GM12878 (cell line): ENCODE measurements around the gene SALL3.

ENCODE experiments used
- CBFB ChIP-seq: IDR thresholded peaks from 2 replicates; pipeline ENCODE4 v1.6.1; 2016; ENCODE audit warnings: antibody characterized with exemption, low read depth
- CHD2 ChIP-seq: IDR thresholded peaks from 2 replicates; pipeline ENCODE4 v1.6.1; 2011; ENCODE audit warnings: low read depth, low read length, improper control_type of control experiment, borderline replicate concordance
- CTCF ChIP-seq, 3 experiments: IDR thresholded peaks in 2 of 3; conservative IDR thresholded peaks in 1 of 3; 2 replicates each; pipeline ENCODE4 v1.5.1; 2011; ENCODE audit warnings: low read depth in 3 of 3, low read length in 3 of 3, mild to moderate bottlenecking in 3 of 3, control low read depth in 2 of 3, moderate library complexity in 2 of 3, inconsistent platforms in 1 of 3, mixed read lengths in 1 of 3; ENCODE audit not compliant: control insufficient read depth in 2 of 3, insufficient read depth in 1 of 3; ENCODE audit errors: extremely low read depth in 1 of 3
- EP300 ChIP-seq, 2 experiments: fragments of 150-350 bp in 1 of 2; IDR thresholded peaks; 2 replicates each; pipeline ENCODE4 v1.6.1; 2011 to 2012; ENCODE audit warnings: low read depth in 2 of 2, low read length in 2 of 2, borderline replicate concordance in 1 of 2, improper control_type of control experiment in 1 of 2, inconsistent platforms in 1 of 2; ENCODE audit not compliant: control insufficient read depth in 1 of 2
- GABPA ChIP-seq: IDR thresholded peaks from 2 replicates; pipeline ENCODE4 v1.6.1; 2014; ENCODE audit warnings: antibody characterized with exemption, low read depth, mild to moderate bottlenecking, inconsistent platforms
- IRF3 ChIP-seq: fragments of 450-650 bp; IDR thresholded peaks from 2 replicates; pipeline ENCODE4 v1.6.1; 2014; ENCODE audit warnings: mild to moderate bottlenecking
- KAT2A ChIP-seq: conservative IDR thresholded peaks from 2 replicates; pipeline ENCODE4 v1.6.1; 2011; ENCODE audit warnings: low read depth, low read length; ENCODE audit not compliant: control insufficient read depth
- KDM1A ChIP-seq: fragments of 200-600 bp; sonication (generic); IDR thresholded peaks from 2 replicates; pipeline ENCODE4 v1.6.1; 2016; ENCODE audit warnings: borderline replicate concordance
- MEF2B ChIP-seq: fragments of 450-650 bp; IDR thresholded peaks from 2 replicates; pipeline ENCODE4 v1.6.1; 2018; ENCODE audit warnings: mild to moderate bottlenecking, moderate library complexity; ENCODE audit not compliant: partially characterized antibody, poor library complexity, severe bottlenecking
- NFYA ChIP-seq: IDR thresholded peaks from 2 replicates; pipeline ENCODE4 v1.6.1; 2011; ENCODE audit warnings: low read depth, mild to moderate bottlenecking, low read length, improper control_type of control experiment, borderline replicate concordance
- TCF7 ChIP-seq: IDR thresholded peaks from 2 replicates; pipeline ENCODE4 v1.6.1; 2014; ENCODE audit warnings: antibody characterized with exemption, borderline replicate concordance

- TF ChIP-seq EP300 (IDR thresholded peaks at IDR 0.05; ENCODE audit: borderline replicate concordance in 1 of 2, control insufficient read depth in 1 of 2, low read depth in 2 of 2, low read length in 2 of 2) (no peak), CBFB (no peak), CTCF (IDR thresholded peaks at IDR 0.05 in 2 of 3, conservative IDR thresholded peaks at IDR 0.05 in 1 of 3; ENCODE audit: control insufficient read depth in 2 of 3, extremely low read depth in 1 of 3, insufficient read depth in 1 of 3, low read depth in 3 of 3, low read length in 3 of 3) (no peak), NFYA (no peak), GABPA (no peak), IRF3 (no peak), KAT2A (no peak), MEF2B (no peak), CHD2 (no peak), TCF7 (no peak), KDM1A (no peak)
Measured at GRCh38 chr18:78948707-78949106, 30.9 kb upstream of the SALL3 start.
